ENCODE results near the gene OPTC.
"Not testable (repeated sequence)": the region's sequence is repeated elsewhere in the genome, so short reads cannot be mapped to it uniquely, and the experiment has no call there.

The OPTC gene

GRCh38 chr1:203493901-203494300 is at the start of gene OPTC:
OPTC (plus strand) TSS chr1:203494153; CDS start chr1:203496006, 1,853 bp downstream.
- DNase-seq (ENCODE audit: low read depth in 2 of 2), result no peak

GRCh38 chr1:203444171-203444576 is 49.8 kb upstream of the OPTC start:
- no peak for DNase-seq (ENCODE audit: low read depth in 2 of 2)

GRCh38 chr1:203447151-203447550 is 46.8 kb upstream of the OPTC start:
- DNase-seq (ENCODE audit: low read depth in 2 of 2), result no peak

GRCh38 chr1:203447598-203447997 is 46.4 kb upstream of the OPTC start:
- DNase-seq (ENCODE audit: low read depth in 2 of 2), result not testable (repeated sequence)

- no peak for DNase-seq (ENCODE audit: low read depth in 2 of 2)
Measured at GRCh38 chr1:203448521-203449061, 45.4 kb upstream of the OPTC start.

- no peak for DNase-seq (ENCODE audit: low read depth in 2 of 2)
Measured at GRCh38 chr1:203450001-203450400, 44.0 kb upstream of the OPTC start.

- DNase-seq (ENCODE audit: low read depth in 2 of 2), result no peak
Measured at GRCh38 chr1:203450479-203451149, 43.3 kb upstream of the OPTC start.

GRCh38 chr1:203451836-203452784 is 41.8 kb upstream of the OPTC start:
- no peak for DNase-seq (ENCODE audit: low read depth in 2 of 2)

- no peak for DNase-seq (ENCODE audit: low read depth in 2 of 2)
Measured at GRCh38 chr1:203453016-203453415, 40.9 kb upstream of the OPTC start.

GRCh38 chr1:203453616-203454015 is 40.3 kb upstream of the OPTC start:
- DNase-seq (ENCODE audit: low read depth in 2 of 2), result no peak

- DNase-seq (ENCODE audit: low read depth in 2 of 2), result no peak
Measured at GRCh38 chr1:203454986-203455471, 38.9 kb upstream of the OPTC start.

- no peak for DNase-seq (ENCODE audit: low read depth in 2 of 2)
Measured at GRCh38 chr1:203455706-203456105, 38.2 kb upstream of the OPTC start.

GRCh38 chr1:203456577-203456976 is 37.4 kb upstream of the OPTC start:
- DNase-seq (ENCODE audit: low read depth in 2 of 2), result no peak

- no peak for DNase-seq (ENCODE audit: low read depth in 2 of 2)
Measured at GRCh38 chr1:203458078-203458477, 35.9 kb upstream of the OPTC start.

GRCh38 chr1:203459671-203460201 is 34.2 kb upstream of the OPTC start:
- no peak for DNase-seq (ENCODE audit: low read depth in 2 of 2)

- no peak for DNase-seq (ENCODE audit: low read depth in 2 of 2)
Measured at GRCh38 chr1:203461717-203462116, 32.2 kb upstream of the OPTC start.

GRCh38 chr1:203462143-203462542 is 31.8 kb upstream of the OPTC start:
- no peak for DNase-seq (ENCODE audit: low read depth in 2 of 2)

GRCh38 chr1:203462878-203463277 is 31.1 kb upstream of the OPTC start:
- DNase-seq (ENCODE audit: low read depth in 2 of 2), result no peak

- no peak for DNase-seq (ENCODE audit: low read depth in 2 of 2)
Measured at GRCh38 chr1:203463469-203464062, 30.4 kb upstream of the OPTC start.

- DNase-seq (ENCODE audit: low read depth in 2 of 2), result no peak
Measured at GRCh38 chr1:203464226-203464625, 29.7 kb upstream of the OPTC start.

- DNase-seq (ENCODE audit: low read depth in 2 of 2), result no peak
Measured at GRCh38 chr1:203464743-203465142, 29.2 kb upstream of the OPTC start.

Data from stimulated activated CD8-positive, alpha-beta memory T cell treated with anti-CD3 and anti-CD28 coated beads, Interleukin-2, amount 100 ng/mL, for 48 hours (primary cell).